Posterior vena cava (tissue), 2 donors: ENCODE results near the gene CPEB3. TPM values are rescaled to one million over a fixed set of nuclear protein-coding genes. Genes with fewer than 3 reads are reported as not detected.
"Not testable (repeated sequence)": the region's sequence is repeated elsewhere in the genome, so short reads cannot be mapped to it uniquely, and the experiment has no call there.

Experiments used
- DNase-seq: peaks from one replicate; pipeline ENCODE4 v3.0.0-alpha.2; 2020; ENCODE audit warnings: low spot score
- intact Hi-C, 2 donors: fragments of 100-400 bp; cut with DNase I; formaldehyde crosslinking; loops; one replicate each; pipeline versions ENCODE4 v1.14.1 to v1.14.2; 2022 to 2023
- total RNA-seq, 2 donors: library from RNA; stranded (reverse); fragmentation: NEBNext Ultra II Directional; extraction: Animal tissue kit (Norgen Biotek cat#: 25700); gene quantifications; one replicate each; pipeline ENCODE4 v1.2.1, GENCODE V29; 2021
- donor health status: DM: yes; HTN: yes; CAD: no.
- donor health status: DM: yes; HTN: yes; CAD: no.

The CPEB3 gene
- total RNA-seq, 2 donors from 2014 or later = 3.1 to 3.5 TPM

DNA sequence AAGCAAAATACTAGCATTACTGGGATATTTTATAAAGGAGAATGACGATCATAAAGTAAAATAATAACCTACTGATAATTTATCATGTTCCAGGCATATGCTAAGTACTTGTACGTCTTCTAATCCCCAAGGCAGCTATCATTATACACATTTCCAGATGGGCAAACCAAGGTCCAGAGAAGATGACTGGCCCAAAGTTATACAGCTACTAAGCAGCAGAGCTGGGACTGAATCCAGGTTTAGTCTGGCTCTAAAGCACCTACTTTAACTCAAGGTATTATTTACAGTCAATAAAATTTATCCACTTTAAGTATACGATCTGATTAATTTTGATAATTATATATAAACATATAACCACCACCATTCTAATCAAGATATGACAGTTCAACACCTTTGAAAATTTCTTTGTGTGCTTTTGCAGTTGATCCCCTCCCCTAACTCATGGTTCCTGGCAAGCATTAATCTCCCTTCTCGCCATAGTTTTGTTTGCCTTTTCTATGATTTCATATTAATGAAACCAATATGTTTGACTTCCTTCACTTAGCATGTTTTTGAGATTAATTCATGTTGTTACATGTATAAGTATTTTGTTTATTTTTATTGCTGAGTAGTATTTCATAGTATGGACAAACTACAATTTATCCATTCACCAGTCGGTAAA lies 126.7 kb downstream of the CPEB3 start:
- intact Hi-C loops = no loop called here

DNA sequence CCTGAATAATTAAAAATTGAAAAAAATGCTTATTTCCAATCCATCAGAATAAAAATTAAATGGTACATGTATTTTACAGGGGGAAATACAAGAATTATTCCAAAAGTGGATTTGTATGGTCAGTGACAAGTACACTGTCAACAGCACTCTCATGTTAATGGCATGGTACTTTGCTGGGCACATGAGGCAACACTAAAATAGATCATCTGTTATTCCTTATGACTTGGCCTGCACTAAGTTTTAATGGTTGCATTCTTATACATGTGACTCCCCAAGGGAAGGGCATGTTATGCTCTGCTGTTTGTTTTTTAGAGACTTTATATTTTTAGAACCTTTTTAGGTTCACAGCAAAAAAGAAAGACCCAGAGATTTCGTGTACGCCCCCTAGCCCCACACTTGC lies 128.3 kb downstream of the CPEB3 start:
- no peak for DNase-seq
- intact Hi-C loops = no loop called here

More for the DNA sequence above, 126.7 kb downstream of the CPEB3 start:
- DNase-seq = no peak

DNA sequence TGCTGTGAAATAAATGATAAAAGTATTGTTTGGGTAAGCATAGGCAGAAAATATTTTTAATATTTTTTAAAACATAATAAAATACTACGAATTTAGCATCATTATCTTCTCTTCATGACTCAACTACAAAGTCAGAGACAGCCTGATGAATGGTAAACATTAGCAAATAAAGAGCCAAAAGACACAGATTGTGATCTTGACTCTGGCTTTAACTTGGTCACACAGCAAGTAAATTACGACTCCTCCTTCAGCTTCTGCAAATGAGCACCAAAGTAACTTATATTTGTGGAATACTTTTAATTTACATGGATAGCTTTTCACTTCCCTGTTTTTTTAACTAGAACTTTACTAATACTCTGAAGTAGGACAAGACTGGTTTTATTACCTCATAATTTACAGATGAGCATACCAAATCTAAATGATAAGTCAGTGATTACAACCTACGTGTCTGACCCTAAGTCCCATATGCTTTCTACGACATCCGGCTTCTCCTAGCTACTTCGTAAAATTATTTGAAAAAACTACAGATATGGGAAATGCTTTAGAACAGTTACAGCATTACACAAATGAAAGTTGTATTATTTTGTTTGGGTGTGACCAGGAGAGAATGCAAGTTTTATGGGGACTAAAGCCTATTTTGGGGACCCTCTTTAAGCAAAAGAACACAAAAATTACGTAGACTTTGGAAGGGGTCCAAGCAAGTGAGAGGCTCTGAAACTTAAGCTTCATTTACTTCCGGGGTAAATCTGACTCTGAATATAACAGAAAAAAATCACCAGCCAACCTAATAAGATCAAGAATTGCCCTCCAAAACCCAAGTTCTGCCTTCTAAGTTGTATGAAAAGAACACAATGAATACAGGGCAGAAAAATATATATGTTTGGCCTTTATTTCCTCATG lies 133.8 kb downstream of the CPEB3 start:
- intact Hi-C loops = no loop called here
- no peak for DNase-seq

GRCh38 chr10:92150823-92151222 lies 140.1 kb downstream of the CPEB3 start:
- intact Hi-C loops = no loop called here
- no peak for DNase-seq

- no peak for DNase-seq
- intact Hi-C loops = no loop called here
These were observed 141.6 kb downstream of the CPEB3 start for GRCh38 chr10:92149261-92149660.

- intact Hi-C loops = no loop called here
- no peak for DNase-seq
These were observed 144.1 kb downstream of the CPEB3 start for GRCh38 chr10:92146781-92147180.

- DNase-seq = no peak
- intact Hi-C loops = no loop called here
These were observed 144.8 kb downstream of the CPEB3 start for GRCh38 chr10:92146107-92146506.

GRCh38 chr10:92142949-92143348 lies 147.9 kb downstream of the CPEB3 start:
- intact Hi-C loops = no loop called here
- no peak for DNase-seq

GRCh38 chr10:92142512-92142911 lies 148.4 kb downstream of the CPEB3 start:
- no peak for DNase-seq
- intact Hi-C loops = no loop called here

GRCh38 chr10:92141147-92141546 lies 149.7 kb downstream of the CPEB3 start:
- DNase-seq, intact Hi-C loops: not testable (repeated sequence)

- DNase-seq, intact Hi-C loops: not testable (repeated sequence)
These were observed 156.8 kb downstream of the CPEB3 start for GRCh38 chr10:92134049-92134448.

DNA sequence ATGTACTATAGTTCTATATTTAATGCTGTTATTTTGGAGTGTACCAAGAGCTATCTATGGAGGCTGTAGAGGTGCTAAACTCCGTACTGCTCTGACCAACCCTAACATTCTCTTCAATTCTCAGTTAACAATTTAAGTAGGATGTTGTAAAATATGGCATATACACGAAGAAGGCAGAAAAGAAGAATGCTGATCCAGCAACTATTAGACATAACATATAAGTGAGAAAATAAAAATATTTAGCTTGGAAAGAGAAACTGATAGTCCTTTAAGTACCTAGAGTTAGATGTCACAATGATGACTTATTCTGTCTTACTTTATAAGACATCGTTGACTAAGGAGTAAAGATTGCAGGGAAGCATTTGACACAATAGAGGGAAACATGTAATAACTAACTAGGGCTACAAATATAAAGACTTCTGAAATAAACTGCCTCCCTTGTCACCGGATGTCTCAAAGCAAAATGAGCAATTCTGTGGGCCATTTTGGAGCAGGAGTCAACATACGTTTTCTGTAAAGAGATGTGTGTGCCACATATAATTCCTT lies 159.5 kb downstream of the CPEB3 start:
- intact Hi-C loops = no loop called here
- DNase-seq = no peak

- intact Hi-C loops = no loop called here
- no peak for DNase-seq
These were observed 160.1 kb downstream of the CPEB3 start for GRCh38 chr10:92130622-92131274.

DNA sequence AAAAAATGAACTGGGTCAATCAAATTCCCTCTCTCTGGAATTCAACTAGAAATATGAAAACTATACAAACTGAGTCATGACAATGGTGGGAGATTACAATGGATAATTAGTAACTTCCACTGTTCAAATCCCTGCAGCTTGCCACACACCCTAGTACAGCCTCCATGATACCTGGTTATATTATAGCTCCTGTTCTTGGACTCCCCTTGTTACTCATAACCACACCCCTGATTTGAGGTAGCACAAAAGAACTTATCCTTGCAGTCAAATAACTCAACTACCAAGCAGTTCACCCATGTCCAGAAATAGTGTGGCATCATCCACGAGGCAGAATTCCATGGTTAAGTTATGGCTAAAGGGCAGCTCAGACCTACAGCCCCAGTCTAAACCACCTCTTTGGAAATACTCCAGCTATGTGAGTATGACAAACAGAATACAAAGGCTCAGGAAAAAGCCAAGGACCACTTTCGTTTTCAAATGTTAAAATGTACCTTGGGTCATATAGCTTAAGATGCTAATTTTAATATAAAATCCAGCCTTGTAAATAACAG lies 164.7 kb downstream of the CPEB3 start:
- no peak for DNase-seq
- intact Hi-C loops = no loop called here

- intact Hi-C loops = no loop called here
- no peak for DNase-seq
These were observed 165.7 kb downstream of the CPEB3 start for GRCh38 chr10:92125144-92125543.

DNA sequence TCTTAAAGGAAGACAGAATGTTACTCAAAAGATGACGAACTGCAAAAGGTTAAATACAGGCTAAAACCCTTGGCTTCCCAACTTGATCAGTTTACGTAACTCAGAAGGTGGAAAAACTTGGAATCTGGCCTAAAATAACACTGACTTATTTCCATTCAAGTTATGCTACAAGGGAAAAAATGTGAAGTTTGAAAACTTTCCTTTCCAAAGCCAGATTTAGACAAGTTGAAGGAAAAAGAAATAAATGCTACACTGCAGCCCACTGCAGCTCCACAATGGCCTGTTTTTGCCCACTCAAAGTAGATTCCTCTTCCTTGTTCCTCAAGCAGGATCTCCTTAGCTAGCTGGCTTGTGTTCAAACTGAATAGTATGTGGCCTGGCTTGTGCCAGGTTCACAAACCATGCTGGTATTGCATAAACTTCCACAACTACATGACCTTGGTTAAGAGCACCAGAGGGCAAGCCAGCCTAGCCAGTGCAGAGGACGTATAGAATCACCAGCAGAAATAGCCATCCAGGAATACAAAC lies 166.2 kb downstream of the CPEB3 start:
- DNase-seq = no peak
- intact Hi-C loops = no loop called here

DNA sequence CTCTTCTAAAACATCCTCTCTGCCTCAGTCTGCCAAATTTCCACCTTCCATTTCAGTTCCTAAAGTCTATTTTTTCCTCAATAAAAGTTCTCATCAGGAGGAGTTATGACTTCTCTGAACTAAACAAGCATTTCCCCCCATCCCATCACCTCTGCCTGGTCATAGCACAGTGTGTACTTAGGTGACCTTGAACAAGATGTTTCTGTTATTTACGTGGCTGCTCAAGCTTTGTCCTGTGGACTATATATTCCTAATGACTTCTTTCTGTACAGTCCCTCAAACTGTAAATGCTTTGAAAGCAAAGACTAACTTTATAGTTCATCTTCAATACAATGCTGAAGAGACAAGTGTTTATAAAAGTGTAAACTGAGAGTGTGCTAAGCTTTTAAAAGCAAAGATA lies 166.9 kb downstream of the CPEB3 start:
- intact Hi-C loops = no loop called here
- no peak for DNase-seq

- no peak for DNase-seq
- intact Hi-C loops = no loop called here
These were observed 167.9 kb downstream of the CPEB3 start for GRCh38 chr10:92122941-92123450.
